C1 segment of cervical spinal cord (tissue), 14 donors: ENCODE results near the gene GGN.
"Not testable (repeated sequence)": the region's sequence is repeated elsewhere in the genome, so short reads cannot be mapped to it uniquely, and the experiment has no call there.

Source experiments
- DNase-seq, 14 donors: peaks; one replicate each; lab custom pipeline; 2025; lab: John Stamatoyannopoulos, UW

GGN gene, protein sequence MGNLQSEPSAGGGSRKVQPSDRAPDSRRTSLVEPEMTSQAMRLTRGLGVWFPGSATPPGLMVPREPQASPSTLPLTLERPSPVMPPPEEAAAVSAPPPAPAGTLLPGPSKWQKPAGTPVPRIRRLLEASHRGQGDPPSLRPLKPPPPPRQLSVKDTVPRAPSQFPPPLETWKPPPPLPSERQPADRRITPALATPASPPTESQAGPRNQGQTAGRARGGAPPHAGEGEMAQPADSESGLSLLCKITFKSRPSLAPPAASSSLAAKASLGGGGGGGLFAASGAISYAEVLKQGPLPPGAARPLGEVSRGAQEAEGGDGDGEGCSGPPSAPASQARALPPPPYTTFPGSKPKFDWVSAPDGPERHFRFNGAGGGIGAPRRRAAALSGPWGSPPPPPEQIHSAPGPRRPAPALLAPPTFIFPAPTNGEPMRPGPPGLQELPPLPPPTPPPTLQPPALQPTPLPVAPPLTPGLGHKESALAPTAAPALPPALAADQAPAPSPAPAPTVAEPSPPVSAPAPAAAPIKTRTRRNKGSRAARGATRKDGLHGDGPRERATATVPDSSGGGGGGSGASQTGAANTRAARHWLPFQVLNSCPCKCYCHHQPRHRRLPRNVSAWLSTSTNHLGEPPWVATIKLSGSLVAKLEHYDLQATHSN

DNA sequence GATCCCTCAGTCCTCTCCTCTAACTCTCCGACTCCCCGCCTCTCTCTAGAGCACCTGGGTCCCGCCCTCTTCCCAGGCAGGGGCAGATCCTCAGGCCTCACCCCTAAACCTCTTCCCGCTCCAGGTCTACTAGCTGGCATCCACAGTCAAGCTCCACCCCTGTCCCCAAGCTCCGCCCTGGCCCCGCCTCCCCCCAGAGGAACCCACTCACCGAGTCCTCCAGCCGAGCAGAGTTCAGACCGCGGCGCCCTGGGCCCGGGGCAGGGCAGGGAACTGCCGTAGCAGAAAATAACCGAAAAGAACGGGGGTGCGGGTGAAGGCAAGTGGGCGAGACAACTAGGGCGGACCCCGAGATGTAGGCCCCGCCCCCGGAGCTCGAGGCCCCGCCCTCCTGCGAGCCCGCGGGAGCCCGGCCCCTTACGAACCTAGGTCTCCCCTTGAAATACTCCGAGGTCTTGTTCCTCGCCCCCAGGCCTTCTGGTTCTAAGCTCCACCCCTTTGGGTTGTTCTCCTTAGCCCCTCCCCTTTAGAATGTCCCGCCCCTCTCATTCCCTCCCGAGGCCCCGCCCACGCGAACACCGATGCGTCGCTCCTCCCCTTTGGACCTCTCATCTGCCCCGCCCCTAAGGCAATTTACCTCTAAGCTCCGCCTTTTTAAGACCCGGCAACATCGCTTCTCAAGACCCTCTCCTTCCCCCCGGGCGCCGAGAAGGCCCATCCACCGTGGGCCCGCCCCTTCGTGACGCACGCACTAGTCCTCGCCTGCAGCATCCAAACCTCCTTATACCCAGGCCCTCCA lies at the start of gene GGN:
Gene GGN, minus strand, starts transcription at position 485 of the 799 bp plus-strand sequence. CDS start 773 bp downstream, outside the sequence.
- DNase-seq = peak in 12 of 14 donors; percentile 24 to 79 (median 55)

GRCh38 chr19:38437295-38437694 lies 49.5 kb upstream of the GGN start:
- DNase-seq = no peak

DNA sequence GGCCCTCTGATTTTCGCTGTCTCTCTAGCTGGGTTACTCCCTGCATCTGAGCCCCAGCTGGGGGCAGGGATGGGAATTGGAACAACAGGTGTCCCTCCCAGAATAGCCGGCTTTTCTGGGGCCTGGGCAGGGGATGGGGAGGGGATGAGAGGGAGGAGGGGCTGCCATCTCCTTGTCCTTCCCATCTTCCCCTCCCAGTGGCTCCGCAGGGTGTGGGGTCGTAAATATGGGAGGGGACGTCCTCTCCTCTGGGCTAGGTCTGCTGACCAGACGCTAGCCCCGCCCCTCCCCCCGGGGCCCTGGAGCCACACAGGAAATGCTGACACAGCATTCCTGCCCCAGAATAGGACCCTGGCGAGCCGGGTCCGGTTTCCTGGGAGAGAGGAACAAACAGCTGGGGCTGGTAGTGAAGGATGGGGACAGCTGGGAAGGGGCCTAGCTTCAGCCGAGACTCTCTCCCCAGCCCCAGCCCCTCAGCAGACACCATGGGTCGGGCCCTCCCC lies 46.8 kb upstream of the GGN start:
- DNase-seq = peak in 9 of 14 donors; percentile 6 to 67 (median 28)

DNA sequence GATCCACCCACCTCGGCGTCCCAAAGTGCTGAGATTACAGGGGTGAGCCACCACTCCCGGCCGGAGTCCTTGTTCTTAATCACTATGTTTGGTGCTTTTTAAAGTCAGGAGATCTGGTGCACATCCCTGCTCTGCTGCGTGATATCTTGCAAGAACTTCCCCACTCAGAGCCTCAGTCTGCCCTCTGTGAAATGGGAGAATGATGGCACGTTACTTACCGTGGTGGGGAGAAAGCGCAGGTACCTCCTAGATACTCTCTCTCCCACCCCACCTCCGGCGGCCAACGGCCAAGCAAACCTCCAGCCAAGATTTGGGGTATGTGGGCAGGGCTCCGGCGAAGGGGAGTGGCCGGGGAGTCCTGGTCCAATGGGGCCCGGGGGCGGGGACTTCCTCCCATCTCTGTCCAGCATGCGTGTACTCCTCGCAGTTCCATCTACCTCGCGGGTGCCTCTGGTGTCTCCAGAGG lies 45.5 kb upstream of the GGN start, which contains the start of gene RYR1:
Gene RYR1, plus strand, starts transcription at position 424 of the 466 bp plus-strand sequence. CDS start 139 bp downstream, outside the sequence.
- peak in 10 of 14 donors; percentile 2 to 69 (median 30) for DNase-seq

- no peak for DNase-seq
Measured at GRCh38 chr19:38430931-38431330, 43.1 kb upstream of the GGN start.

DNA sequence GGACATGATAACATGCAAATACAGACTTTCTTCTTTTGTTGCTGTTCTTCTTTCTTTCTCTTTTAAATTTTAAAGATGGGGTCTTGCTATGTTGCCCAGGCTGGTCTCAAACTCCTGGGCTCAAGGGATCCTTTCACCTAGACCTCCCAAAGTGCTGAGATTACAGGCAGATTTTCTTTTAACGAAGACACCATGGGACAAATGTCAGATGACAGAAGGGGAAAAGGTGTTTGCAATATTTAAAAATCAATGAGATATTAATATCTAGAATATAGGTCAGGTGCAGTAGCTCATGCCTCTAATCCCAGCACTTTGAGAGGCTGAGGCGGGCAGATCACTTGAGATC lies 42.0 kb upstream of the GGN start:
- DNase-seq = no peak

- no peak for DNase-seq
Measured at GRCh38 chr19:38429055-38429810, 41.4 kb upstream of the GGN start.

GRCh38 chr19:38427035-38427677 lies 39.3 kb upstream of the GGN start:
- not testable (repeated sequence) for DNase-seq

DNA sequence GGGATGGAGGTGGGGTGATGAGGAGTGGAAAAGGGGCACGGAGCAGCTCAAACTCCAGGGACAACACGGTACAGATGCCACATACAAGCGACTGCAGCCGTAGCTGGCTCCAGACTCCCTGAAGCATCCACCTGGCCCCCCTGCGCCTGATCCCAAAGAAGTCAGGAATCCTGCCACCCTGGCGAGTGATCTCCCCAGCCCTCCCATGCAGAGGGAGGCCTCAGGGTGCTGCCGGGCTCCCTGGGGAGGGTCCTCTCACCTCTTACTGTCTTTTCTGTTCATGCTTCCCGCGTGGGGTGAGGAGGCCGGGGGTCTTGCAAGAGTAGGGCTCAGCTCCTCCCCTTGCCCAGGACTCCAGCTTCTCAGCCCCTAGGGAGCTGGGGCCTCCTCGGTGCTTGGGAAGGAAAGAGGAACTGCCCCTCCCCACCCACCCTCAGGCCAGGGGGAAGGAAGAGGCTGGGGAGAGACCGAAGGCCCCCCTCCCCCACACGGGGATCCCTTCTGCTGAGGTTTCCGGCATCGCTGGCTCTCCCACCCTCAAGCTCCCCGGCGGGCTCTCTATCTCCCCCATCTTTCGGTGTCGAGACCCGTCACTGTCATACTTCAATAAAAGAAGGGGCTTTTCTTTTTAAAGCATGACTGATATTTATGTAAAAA lies 38.1 kb upstream of the GGN start, which contains the start of gene RASGRP4:
Gene RASGRP4, minus strand, starts transcription at position 410 of the 657 bp plus-strand sequence. Its CDS starts 128 bp downstream, at position 282.
- DNase-seq = peak in 6 of 14 donors; percentile 1 to 44 (median 6)

DNA sequence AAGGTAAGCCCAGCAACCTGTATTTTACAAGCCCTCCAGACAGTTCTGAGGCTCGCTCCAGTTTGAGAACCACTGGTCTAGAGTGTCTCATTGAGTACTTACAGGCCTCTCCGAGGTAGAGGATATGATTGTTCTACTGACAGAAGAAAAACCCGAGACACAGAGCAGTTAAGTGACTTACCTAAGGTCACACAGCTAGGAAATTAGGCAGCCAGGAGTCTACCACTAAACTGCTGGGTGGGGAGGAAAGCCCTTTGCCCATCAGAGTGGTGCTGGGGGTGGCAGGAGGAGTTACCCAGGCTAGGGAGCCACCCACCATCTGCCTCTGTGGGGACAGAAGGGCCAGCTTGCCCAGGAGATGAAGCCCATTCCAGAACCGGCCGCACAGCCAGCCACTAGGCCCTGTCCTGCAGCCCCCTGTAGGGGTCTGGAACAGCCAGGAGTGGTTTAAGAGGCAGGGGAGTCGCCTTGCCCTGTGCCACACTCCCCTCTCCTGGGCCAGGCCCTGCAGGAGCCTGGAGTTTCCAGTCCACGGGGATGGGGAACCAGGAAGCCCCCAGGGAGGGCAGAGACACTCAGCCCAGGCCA lies 37.5 kb upstream of the GGN start:
- no peak for DNase-seq

GRCh38 chr19:38424272-38424671 lies 36.4 kb upstream of the GGN start:
- no peak for DNase-seq

GRCh38 chr19:38422438-38422837 lies 34.6 kb upstream of the GGN start:
- DNase-seq = no peak

GRCh38 chr19:38421856-38422255 lies 34.0 kb upstream of the GGN start:
- no peak for DNase-seq

DNA sequence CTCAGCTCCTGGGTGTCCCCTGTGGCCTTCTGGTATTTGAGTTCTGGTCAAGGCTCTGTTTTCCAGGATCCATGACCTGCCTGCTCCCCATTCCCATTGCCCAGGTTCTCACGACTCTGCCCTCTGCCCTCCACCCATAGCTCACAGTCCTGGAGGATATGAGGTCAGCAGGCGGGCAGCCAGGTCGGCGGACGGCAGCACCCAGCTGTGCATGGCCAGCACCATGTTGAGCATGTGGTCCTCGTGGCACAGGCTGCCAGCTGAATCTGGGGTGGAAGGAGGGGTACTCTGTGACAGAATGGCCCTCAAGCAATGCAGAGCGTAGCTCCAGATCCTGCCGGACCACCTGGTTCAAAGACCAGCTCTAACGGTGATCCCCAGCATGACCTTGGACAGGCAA lies 33.1 kb upstream of the GGN start:
- no peak for DNase-seq

DNA sequence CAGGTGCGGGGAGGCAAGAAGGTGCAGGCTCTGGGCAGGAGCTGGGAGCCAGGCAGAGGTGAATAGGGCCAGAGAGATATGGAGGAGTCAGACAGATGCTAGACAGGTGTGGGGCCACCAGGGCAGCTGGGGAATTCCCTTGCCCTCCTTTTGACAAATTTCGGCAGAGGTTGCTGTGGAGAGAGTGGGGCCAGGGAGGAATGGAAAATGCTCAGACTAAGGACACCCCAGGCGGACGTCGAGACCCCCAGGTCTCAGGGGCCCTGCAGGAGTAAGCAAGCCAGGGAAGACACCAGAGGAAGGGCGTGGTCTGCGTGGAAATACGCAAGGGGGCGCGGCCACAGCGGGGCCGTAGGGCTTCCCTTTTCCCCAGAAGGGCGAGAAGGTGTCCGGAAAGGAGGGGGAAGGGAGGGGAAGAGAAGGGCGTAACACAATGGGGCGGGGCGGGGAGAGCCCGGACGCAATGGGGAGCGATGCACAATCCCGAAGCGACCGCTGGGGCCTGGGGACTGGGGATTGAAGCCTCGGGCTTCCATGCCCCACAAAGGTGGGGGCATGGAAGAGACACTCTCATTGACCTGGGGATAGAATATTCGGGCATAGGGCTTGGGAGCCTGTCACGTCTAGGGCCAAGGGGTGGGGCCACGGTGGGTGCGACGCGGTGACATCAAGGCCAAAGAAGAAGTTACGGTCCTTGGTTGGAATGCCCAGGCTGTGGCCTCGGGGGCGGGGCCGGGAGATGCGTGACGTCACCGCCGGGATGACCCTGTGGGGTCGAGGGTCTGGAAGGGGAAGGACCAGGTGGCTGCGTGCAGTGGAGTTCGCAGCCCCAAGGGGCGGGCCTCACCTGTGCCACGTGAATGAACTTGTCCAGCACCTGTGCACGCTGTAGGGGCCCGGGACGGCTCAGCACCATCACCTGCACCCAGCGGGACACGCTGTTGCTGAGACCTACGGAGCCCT lies 30.0 kb upstream of the GGN start:
- peak in 4 of 14 donors; percentile 2 to 20 (median 2) for DNase-seq

DNA sequence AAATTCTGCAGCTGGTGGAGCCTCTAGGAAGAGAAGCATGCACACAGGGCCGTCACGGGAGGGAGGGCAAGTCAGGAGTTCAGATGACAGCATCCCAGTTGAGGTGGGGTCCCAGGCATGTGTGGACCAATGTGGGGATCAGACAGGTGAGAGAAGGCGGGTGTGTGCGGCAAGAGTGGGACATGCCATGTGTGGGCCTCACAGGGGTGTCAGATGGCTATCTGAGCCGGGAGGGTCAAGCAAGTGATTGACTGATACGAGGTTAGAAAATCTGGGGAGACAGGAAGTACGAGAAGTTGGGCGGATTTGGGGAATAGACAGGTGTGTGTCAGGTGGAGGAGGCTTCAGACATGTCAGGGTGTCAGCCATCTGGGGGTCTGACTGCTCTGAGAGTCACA lies 29.3 kb upstream of the GGN start:
- no peak for DNase-seq

GRCh38 chr19:38413416-38413815 lies 25.6 kb upstream of the GGN start:
- DNase-seq = no peak

GRCh38 chr19:38412961-38413360 lies 25.1 kb upstream of the GGN start:
- no peak for DNase-seq
